Fibroblast of skin of right biceps (primary cell): ENCODE results near the gene TMIGD2.
A peak's percentile ranks its signal among the peaks of the same experiment; 100 is the strongest.
"Not testable (repeated sequence)": the region's sequence is repeated elsewhere in the genome, so short reads cannot be mapped to it uniquely, and the experiment has no call there.

Experiments used
- DNase-seq: peaks from one replicate; pipeline ENCODE4 v3.0.0-alpha.2; 2013

Gene TMIGD2

GRCh38 chr19:4266253-4267000, 35.8 kb downstream of the TMIGD2 start:
- DNase-seq: no peak

DNA sequence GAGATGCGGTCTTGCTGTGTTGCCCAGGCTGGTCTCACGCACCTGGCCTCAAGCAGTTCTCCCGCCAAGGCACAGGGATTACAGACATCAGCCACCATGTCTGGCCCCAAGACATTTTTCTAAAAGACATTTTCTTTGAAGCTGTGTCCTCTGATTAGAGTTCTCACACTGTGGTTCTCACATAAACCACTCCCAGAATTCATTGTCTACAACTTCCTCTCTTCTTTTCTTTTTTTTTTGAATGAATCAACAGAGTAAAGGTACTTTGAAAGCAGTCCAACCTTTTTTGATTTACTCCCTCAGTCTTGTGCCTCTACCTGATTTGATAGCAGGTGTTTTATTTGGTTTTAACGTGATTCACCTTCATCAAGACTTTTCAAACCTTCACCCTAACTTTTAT, 37.4 kb downstream of the TMIGD2 start:
- no peak for DNase-seq

- DNase-seq: no peak
Observed at GRCh38 chr19:4260613-4261191, 41.5 kb downstream of the TMIGD2 start.

DNA sequence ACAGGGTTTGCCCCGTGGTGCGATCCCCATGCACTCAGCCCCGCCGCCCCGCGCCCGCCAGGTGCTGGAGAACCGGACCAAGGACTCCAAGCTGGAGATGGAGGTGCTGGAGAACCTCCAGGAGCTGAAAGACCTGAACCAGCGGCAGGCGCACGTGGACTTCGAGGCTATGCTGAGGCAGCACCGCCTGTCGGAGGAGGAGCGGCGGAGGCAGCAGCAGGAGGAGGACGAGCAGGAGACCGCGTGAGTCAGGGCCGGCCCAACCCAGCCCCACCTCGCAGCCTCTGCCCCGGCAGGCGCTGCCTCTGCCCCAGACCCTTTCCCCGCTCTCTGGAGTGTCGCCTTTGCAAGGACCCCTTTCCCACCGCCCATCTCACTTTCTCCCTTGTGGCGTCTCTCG, 44.0 kb downstream of the TMIGD2 start:
- DNase-seq: no peak

- DNase-seq: no peak
Observed at GRCh38 chr19:4257025-4257424, 45.2 kb downstream of the TMIGD2 start.

DNA sequence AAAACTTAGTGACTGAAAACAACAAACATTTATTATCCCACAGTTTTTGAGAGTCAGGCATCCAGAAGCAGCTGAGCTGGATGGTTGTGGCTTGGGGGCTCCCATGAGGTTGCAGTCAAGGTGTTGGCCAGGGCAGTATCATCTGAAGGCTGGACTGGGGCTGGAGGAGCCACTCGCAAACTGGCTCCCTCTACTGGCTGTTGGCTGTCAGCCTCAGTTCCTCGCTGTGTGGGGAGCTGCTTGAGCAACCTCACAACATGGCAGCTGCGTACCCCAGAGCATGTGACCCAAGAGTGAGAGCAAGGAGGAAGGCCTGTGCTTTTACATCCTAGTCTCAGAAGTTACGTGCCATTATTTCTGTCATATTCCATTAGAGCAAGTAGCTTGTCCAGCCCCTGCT, 45.6 kb downstream of the TMIGD2 start:
- no peak for DNase-seq

GRCh38 chr19:4246767-4247593, 55.2 kb downstream of the TMIGD2 start, which contains the start of gene YJU2:
Gene YJU2, plus strand, starts transcription at chr19:4247080. Its CDS starts 67 bp downstream, at chr19:4247147.
- peak; percentile 100 for DNase-seq

DNA sequence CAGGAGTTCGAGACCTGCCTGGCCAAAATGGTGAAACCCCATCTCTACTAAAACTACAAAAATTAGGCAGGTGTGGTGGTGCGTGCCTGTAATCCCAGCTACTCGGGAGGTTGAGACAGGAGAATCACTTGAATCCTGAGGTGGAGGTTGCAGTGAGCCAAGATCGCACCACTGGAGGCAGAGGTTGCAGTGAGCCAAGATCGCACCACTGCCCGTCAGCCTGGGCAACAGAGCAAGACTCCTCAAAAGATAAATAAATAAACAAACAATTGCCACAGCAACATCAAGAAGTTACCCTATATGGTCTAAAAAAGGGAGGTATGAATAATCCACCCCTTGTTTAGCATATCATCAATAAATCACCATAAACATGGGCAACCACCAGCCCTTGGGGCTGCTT, 56.3 kb downstream of the TMIGD2 start:
- DNase-seq: not testable (repeated sequence)
